MM.1S (cell line): Measurements from ENCODE around the gene GPR83.

Experiments
- DNase-seq: peaks from one replicate; pipeline ENCODE4 v3.0.0-alpha.2; 2015
- H2AFZ ChIP-seq: fragments of 300-600 bp; sonication (generic); 2 replicates; pipeline ENCODE4 v1.6.0; 2016; ENCODE audit warnings: antibody characterized with exemption, low read length
- H3F3A ChIP-seq: fragments of 300-600 bp; sonication (generic); 2 replicates; pipeline ENCODE4 v1.6.1; 2016; ENCODE audit warnings: mild to moderate bottlenecking, antibody characterized with exemption, low read length, moderate library complexity, mixed read lengths; ENCODE audit not compliant: insufficient read depth
- H3K27ac ChIP-seq: fragments of 300-600 bp; sonication (generic); 2 replicates; pipeline ENCODE4 v1.5.1; 2016; ENCODE audit warnings: mild to moderate bottlenecking, low read length
- H3K27me3 ChIP-seq: fragments of 300-600 bp; sonication (generic); replicated peaks from 2 replicates; pipeline ENCODE4 v1.6.0; 2016; ENCODE audit warnings: low read length; ENCODE audit not compliant: insufficient read depth
- H3K36me3 ChIP-seq: fragments of 300-600 bp; sonication (generic); replicated peaks from 2 replicates; pipeline ENCODE4 v1.6.1; 2016; ENCODE audit warnings: mild to moderate bottlenecking, low read length, mixed read lengths; ENCODE audit not compliant: insufficient read depth
- H3K4me1 ChIP-seq: fragments of 300-600 bp; sonication (generic); 2 replicates; pipeline ENCODE4 v1.6.1; 2016; ENCODE audit warnings: low read length, mixed read lengths
- H3K4me2 ChIP-seq: fragments of 300-600 bp; sonication (generic); 2 replicates; pipeline ENCODE4 v1.6.0; 2016; ENCODE audit warnings: low read depth, low read length
- H3K4me3 ChIP-seq: fragments of 300-600 bp; sonication (generic); 2 replicates; pipeline ENCODE4 v1.5.1; 2016; ENCODE audit warnings: low read length, mixed read lengths
- H3K79me2 ChIP-seq: fragments of 300-600 bp; sonication (generic); 2 replicates; pipeline ENCODE4 v1.6.1; 2016; ENCODE audit warnings: mixed run types, low read length, mixed read lengths
- H3K9ac ChIP-seq: fragments of 300-600 bp; sonication (generic); 2 replicates; pipeline ENCODE4 v1.6.1; 2016; ENCODE audit warnings: low read length, mixed read lengths
- H3K9me2 ChIP-seq: fragments of 300-600 bp; sonication (generic); replicated peaks from 2 replicates; pipeline ENCODE4 v1.6.1; 2016; ENCODE audit warnings: mild to moderate bottlenecking, low read length, mixed read lengths; ENCODE audit not compliant: insufficient read depth
- H3K9me3 ChIP-seq: fragments of 300-600 bp; sonication (generic); replicated peaks from 2 replicates; pipeline ENCODE4 v1.6.1; 2016; ENCODE audit warnings: mild to moderate bottlenecking, low read length, mixed read lengths; ENCODE audit not compliant: insufficient read depth
- H4K20me1 ChIP-seq: fragments of 300-600 bp; sonication (generic); 2 replicates; pipeline ENCODE4 v1.6.1; 2016; ENCODE audit warnings: mild to moderate bottlenecking, low read length, moderate library complexity, mixed read lengths; ENCODE audit not compliant: insufficient read depth
- CTCF ChIP-seq: fragments of 300-600 bp; sonication (generic); IDR thresholded peaks from 2 replicates; pipeline ENCODE4 v1.5.1; 2016; ENCODE audit warnings: antibody characterized with exemption, low read length, mixed read lengths
- EZH2 ChIP-seq: fragments of 300-600 bp; sonication (generic); optimal IDR thresholded peaks from 2 replicates; pipeline ENCODE3; 2017; ENCODE audit warnings: low read depth, mild to moderate bottlenecking, antibody characterized with exemption, low read length, mixed read lengths
- EZH2phosphoT487 ChIP-seq: fragments of 300-600 bp; sonication (generic); IDR thresholded peaks from 2 replicates; pipeline ENCODE4 v1.6.1; 2018; ENCODE audit warnings: antibody characterized with exemption, low read length

GPR83 gene

DNA sequence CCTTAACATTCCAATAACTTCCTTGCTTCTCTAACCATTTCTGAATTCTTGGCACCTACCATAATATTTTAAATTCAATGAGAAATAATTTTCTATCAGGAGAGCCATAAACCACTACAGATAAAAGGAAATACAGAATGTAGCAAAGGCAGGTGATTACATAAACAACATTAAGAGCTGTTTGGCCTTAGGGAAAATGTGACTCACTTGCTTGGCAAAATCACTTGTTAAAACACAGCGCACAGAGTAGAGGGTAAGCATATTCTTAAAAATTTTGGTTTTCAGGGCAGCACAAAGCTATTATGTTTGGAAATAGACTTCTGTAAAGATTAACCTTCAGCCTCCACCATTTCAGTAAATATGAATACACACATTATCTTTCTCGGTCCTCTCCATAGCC is 70.4 kb downstream of the GPR83 start:
- no peaks in the 10 kb centered on the region for H3F3A ChIP-seq
- no peak overlapping the region for H3K27ac ChIP-seq
- no peak overlapping the region for H3K9ac ChIP-seq

DNA sequence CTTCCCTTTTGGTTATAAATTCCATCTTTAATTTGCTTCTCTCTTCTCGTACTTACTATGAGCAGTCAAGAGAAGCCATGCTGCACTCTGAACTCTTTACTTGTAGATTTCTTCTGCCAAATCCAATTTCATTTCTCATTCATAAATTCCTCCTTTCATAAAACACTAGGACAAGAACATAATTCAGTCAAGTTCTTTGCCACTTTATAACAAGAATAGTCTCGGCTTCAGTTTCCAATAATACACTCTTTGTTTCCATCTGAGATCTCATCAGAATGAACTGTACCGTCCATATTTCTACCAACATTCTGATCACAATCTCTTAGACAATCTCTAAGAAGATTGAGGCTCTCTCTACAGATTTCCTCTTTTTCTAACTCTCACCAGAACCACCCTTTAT is 71.7 kb downstream of the GPR83 start:
- no peak overlapping the region for H3K9ac ChIP-seq
- no peaks in the 10 kb centered on the region for H4K20me1 ChIP-seq
- TF ChIP-seq CTCF, result no peak
- TF ChIP-seq EZH2, result no peak
- TF ChIP-seq EZH2phosphoT487, result no peak
- no peaks in the 10 kb centered on the region for H3F3A ChIP-seq
- DNase-seq, result no peak
- no peaks in the 10 kb centered on the region for H3K9me3 ChIP-seq
- no peaks in the 10 kb centered on the region for H3K4me1 ChIP-seq
- no peaks in the 10 kb centered on the region for H3K36me3 ChIP-seq
- no peak overlapping the region for H2AFZ ChIP-seq
- H3K79me2 ChIP-seq, result no peaks in the 10 kb centered on the region
- no peaks in the 10 kb centered on the region for H3K9me2 ChIP-seq
- H3K4me3 ChIP-seq, result no peak overlapping the region
- no peak overlapping the region for H3K27ac ChIP-seq
- H3K27me3 ChIP-seq, result no peaks in the 10 kb centered on the region
- H3K4me2 ChIP-seq, result no peak overlapping the region

More for the DNA sequence above, 70.4 kb downstream of the GPR83 start:
- no peaks in the 10 kb centered on the region for H3K36me3 ChIP-seq
- H4K20me1 ChIP-seq, result no peaks in the 10 kb centered on the region
- H3K4me2 ChIP-seq, result no peak overlapping the region
- H3K79me2 ChIP-seq, result no peaks in the 10 kb centered on the region
- no peaks in the 10 kb centered on the region for H3K9me2 ChIP-seq
- H2AFZ ChIP-seq, result no peak overlapping the region
- TF ChIP-seq CTCF (no peak), EZH2phosphoT487 (no peak), EZH2 (no peak)
- no peaks in the 10 kb centered on the region for H3K9me3 ChIP-seq
- no peak for DNase-seq
- H3K27me3 ChIP-seq, result no peaks in the 10 kb centered on the region
- no peak overlapping the region for H3K4me3 ChIP-seq
- H3K4me1 ChIP-seq, result no peaks in the 10 kb centered on the region

DNA sequence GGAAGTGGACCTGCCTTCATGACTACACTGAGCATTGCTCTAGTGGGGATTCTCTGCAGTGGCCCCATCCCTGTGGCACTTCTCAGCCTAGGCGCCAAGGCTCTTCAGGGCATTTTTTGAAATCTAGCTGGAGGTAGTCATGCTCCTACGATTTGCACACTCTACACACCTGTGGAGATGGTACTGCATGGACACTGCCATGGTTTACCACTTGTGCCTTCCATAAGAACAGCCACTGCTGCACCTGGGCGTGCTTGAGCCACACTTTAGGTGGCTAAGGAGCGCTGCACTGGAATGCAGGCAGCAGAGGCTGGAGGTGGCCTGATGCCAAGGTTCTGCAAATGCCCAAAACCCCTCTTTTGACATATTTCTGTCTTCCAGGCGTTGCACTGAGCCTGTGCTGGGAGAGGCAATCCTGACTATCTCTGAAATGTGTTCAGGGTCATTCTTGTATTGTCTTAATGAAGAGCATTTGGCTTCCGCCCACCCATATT is 72.6 kb downstream of the GPR83 start:
- TF ChIP-seq EZH2, result no peak
- no peak for TF ChIP-seq EZH2phosphoT487
- TF ChIP-seq CTCF, result no peak
- H2AFZ ChIP-seq, result no peak overlapping the region
- no peak overlapping the region for H3K27ac ChIP-seq
- no peaks in the 10 kb centered on the region for H3K4me1 ChIP-seq
- H3K79me2 ChIP-seq, result no peaks in the 10 kb centered on the region
- no peaks in the 10 kb centered on the region for H3F3A ChIP-seq
- H3K4me3 ChIP-seq, result no peak overlapping the region
- H3K36me3 ChIP-seq, result no peaks in the 10 kb centered on the region
- no peaks in the 10 kb centered on the region for H3K9me2 ChIP-seq
- no peak for DNase-seq
- no peaks in the 10 kb centered on the region for H3K9me3 ChIP-seq
- H3K4me2 ChIP-seq, result no peak overlapping the region
- H3K9ac ChIP-seq, result no peak overlapping the region
- no peaks in the 10 kb centered on the region for H3K27me3 ChIP-seq
- H4K20me1 ChIP-seq, result no peaks in the 10 kb centered on the region
